Measurements from ENCODE around the gene CRACR2A.

CRACR2A gene

GRCh38 chr12:3752096-3752709, 706 bp downstream of the CRACR2A start:
- DNase-seq, result peak; percentile 37

GRCh38 chr12:3751151-3752095, 1.5 kb downstream of the CRACR2A start:
- DNase-seq, result no peak

- DNase-seq, result no peak
Measured at GRCh38 chr12:3750616-3751015, 2.3 kb downstream of the CRACR2A start.

- DNase-seq, result peak; percentile 31
Measured at GRCh38 chr12:3748620-3749019, 4.3 kb downstream of the CRACR2A start.

GRCh38 chr12:3747976-3748619, 4.8 kb downstream of the CRACR2A start:
- DNase-seq, result peak; percentile 78

GRCh38 chr12:3747543-3747942, 5.4 kb downstream of the CRACR2A start:
- no peak for DNase-seq

- DNase-seq, result no peak
Measured at GRCh38 chr12:3746758-3747157, 6.2 kb downstream of the CRACR2A start.

GRCh38 chr12:3745152-3745551, 7.8 kb downstream of the CRACR2A start:
- no peak for DNase-seq

- DNase-seq, result no peak
Measured at GRCh38 chr12:3744229-3744901, 8.5 kb downstream of the CRACR2A start.

GRCh38 chr12:3743803-3744202, 9.1 kb downstream of the CRACR2A start:
- DNase-seq, result no peak

GRCh38 chr12:3741882-3742672, 10.8 kb downstream of the CRACR2A start:
- no peak for DNase-seq

- no peak for DNase-seq
Measured at GRCh38 chr12:3740480-3741231, 12.3 kb downstream of the CRACR2A start.

- no peak for DNase-seq
Measured at GRCh38 chr12:3735432-3735831, 17.5 kb downstream of the CRACR2A start.

- DNase-seq, result peak; percentile 77
Measured at GRCh38 chr12:3732901-3733300, 20.0 kb downstream of the CRACR2A start.

GRCh38 chr12:3730111-3730510, 22.8 kb downstream of the CRACR2A start:
- DNase-seq, result no peak

GRCh38 chr12:3728686-3729085, 24.2 kb downstream of the CRACR2A start:
- DNase-seq, result no peak

GRCh38 chr12:3727877-3728632, 24.9 kb downstream of the CRACR2A start:
- no peak for DNase-seq

- DNase-seq, result no peak
Measured at GRCh38 chr12:3727354-3727753, 25.6 kb downstream of the CRACR2A start.

- DNase-seq, result no peak
Measured at GRCh38 chr12:3726456-3726855, 26.5 kb downstream of the CRACR2A start.

GRCh38 chr12:3725388-3726115, 27.4 kb downstream of the CRACR2A start:
- DNase-seq, result no peak

Data from NCI-H146 (cell line).